PC-9 (cell line): ENCODE results near the gene CEL. TPM values are rescaled to one million over a fixed set of nuclear protein-coding genes. Genes with fewer than 3 reads are reported as not detected.

ENCODE experiments used
- BruUV-seq: library from RNA; stranded (reverse); fragments of 400-500 nt; replicated peaks from 2 replicates; lab custom pipeline; 2021; lab: Mats Ljungman, UMichigan
- CTCF ChIA-PET: fragments of 300-600 bp; sonication (Branson Sonifier 250); formaldehyde crosslinking; loops from one replicate; lab custom pipeline; 2022; ENCODE audit warnings: antibody characterized with exemption; lab: Charles Lee
- POLR2A ChIA-PET: fragments of 300-600 bp; sonication (Branson Sonifier 250); formaldehyde crosslinking; loops from one replicate; lab custom pipeline; 2022; ENCODE audit warnings: antibody characterized with exemption; ENCODE audit not compliant: unreplicated experiment; lab: Charles Lee
- DNase-seq, 2 experiments: peaks; one replicate each; pipeline versions ENCODE4 v3.0.0 to v3.0.0-alpha.2; 2015 to 2022; ENCODE audit warnings: mixed read lengths in 1 of 2
- H2AFZ ChIP-seq: fragments of 200-600 bp; sonication (generic); 2 replicates; pipeline ENCODE4 v1.8.1; 2017; ENCODE audit warnings: antibody characterized with exemption
- H3F3A ChIP-seq: fragments of 200-600 bp; sonication (generic); 2 replicates; pipeline ENCODE4 v1.8.1; 2017; ENCODE audit warnings: antibody characterized with exemption, mild to moderate bottlenecking, low read depth; ENCODE audit not compliant: insufficient read depth
- H3K27ac ChIP-seq: fragments of 200-600 bp; sonication (generic); 2 replicates; pipeline ENCODE4 v1.6.1; 2016; ENCODE audit warnings: mixed run types
- H3K27me3 ChIP-seq: fragments of 200-600 bp; sonication (generic); 2 replicates; pipeline ENCODE4 v1.6.1; 2016; ENCODE audit warnings: low read depth, mixed run types; ENCODE audit not compliant: insufficient read depth
- H3K36me3 ChIP-seq: fragments of 200-600 bp; sonication (generic); 2 replicates; pipeline ENCODE4 v1.6.1; 2016; ENCODE audit warnings: low read depth, mixed run types
- H3K4me1 ChIP-seq: fragments of 200-600 bp; sonication (generic); replicated peaks from 2 replicates; pipeline ENCODE4 v1.6.1; 2016; ENCODE audit warnings: mixed run types; ENCODE audit not compliant: insufficient read depth
- H3K4me2 ChIP-seq: fragments of 200-600 bp; sonication (generic); 2 replicates; pipeline ENCODE4 v1.6.1; 2017; ENCODE audit warnings: mixed run types
- H3K4me3 ChIP-seq: fragments of 200-600 bp; sonication (generic); 2 replicates; pipeline ENCODE4 v1.6.1; 2016; ENCODE audit warnings: mixed run types
- H3K79me2 ChIP-seq: fragments of 200-600 bp; sonication (generic); 2 replicates; pipeline ENCODE4 v1.6.1; 2017; ENCODE audit warnings: low read depth, mixed run types
- H3K9me2 ChIP-seq: fragments of 200-600 bp; sonication (generic); 2 replicates; pipeline ENCODE4 v1.8.1; 2017; ENCODE audit warnings: mild to moderate bottlenecking; ENCODE audit not compliant: insufficient read depth
- H3K9me3 ChIP-seq: fragments of 200-600 bp; sonication (generic); 2 replicates; pipeline ENCODE4 v1.8.1; 2016; ENCODE audit warnings: low read depth; ENCODE audit not compliant: insufficient read depth
- H4K20me1 ChIP-seq: fragments of 200-600 bp; sonication (generic); 2 replicates; pipeline ENCODE4 v1.8.1; 2017; ENCODE audit not compliant: insufficient read depth
- EZH2 ChIP-seq: fragments of 200-600 bp; sonication (generic); IDR thresholded peaks from 2 replicates; pipeline ENCODE4 v1.8.0; 2017; ENCODE audit warnings: antibody characterized with exemption, low read depth
- intact Hi-C: fragments of 100-400 bp; cut with micrococcal nuclease; formaldehyde crosslinking; loops from one replicate; pipeline ENCODE4 v1.10.0; 2022; ENCODE audit not compliant: unreplicated experiment
- total RNA-seq: library from RNA; stranded (reverse); gene quantifications from 2 replicates; pipeline ENCODE4 v1.2.3, GENCODE V29; 2021
- TF ChIP-seq, protein P1 (sequence below): fragments of 200-600 bp; sonication (generic); conservative IDR thresholded peaks from 2 replicates; pipeline ENCODE4 v1.6.1; 2017; ENCODE audit warnings: mixed run types, antibody characterized with exemption, mild to moderate bottlenecking, moderate library complexity

The CEL gene
- total RNA-seq, 1 experiment from 2014 or later = 2.7 TPM

GRCh38 chr9:133054194-133054890 lies 7.4 kb upstream of the CEL start:
- BruUV-seq = no TSS peak
- Histone ChIP-seq H3K4me3 (no peak overlapping the region), H3K27ac (no peak overlapping the region), H4K20me1 (no peaks in the 10 kb centered on the region; the same call in 1 of the 2 replicates), H3K9me2 (no peaks in the 10 kb centered on the region), H3K4me2 (no peak overlapping the region), H3K4me1 (no peaks in the 10 kb centered on the region), H3K79me2 (no peaks in the 10 kb centered on the region), H2AFZ (no peak overlapping the region), H3K27me3 (no peaks in the 10 kb centered on the region), H3K9me3 (no peaks in the 10 kb centered on the region), H3K36me3 (no peaks in the 10 kb centered on the region), H3F3A (no peaks in the 10 kb centered on the region; the same call in 1 of the 2 replicates)
- CTCF ChIA-PET = no interaction called here
- POLR2A ChIA-PET = no interaction called here
- intact Hi-C loops = no loop called here
- no peak for DNase-seq
- TF ChIP-seq EZH2 = no peak

GRCh38 chr9:133054966-133055365 lies 6.8 kb upstream of the CEL start:
- ChIA-PET POLR2A (no interaction called here), CTCF (no interaction called here)
- no peaks in the 10 kb centered on the region for H3K36me3 ChIP-seq
- H4K20me1 ChIP-seq = no peaks in the 10 kb centered on the region
- H3K9me3 ChIP-seq = no peaks in the 10 kb centered on the region
- no peaks in the 10 kb centered on the region for H3K4me1 ChIP-seq
- TF ChIP-seq, protein P1, sequence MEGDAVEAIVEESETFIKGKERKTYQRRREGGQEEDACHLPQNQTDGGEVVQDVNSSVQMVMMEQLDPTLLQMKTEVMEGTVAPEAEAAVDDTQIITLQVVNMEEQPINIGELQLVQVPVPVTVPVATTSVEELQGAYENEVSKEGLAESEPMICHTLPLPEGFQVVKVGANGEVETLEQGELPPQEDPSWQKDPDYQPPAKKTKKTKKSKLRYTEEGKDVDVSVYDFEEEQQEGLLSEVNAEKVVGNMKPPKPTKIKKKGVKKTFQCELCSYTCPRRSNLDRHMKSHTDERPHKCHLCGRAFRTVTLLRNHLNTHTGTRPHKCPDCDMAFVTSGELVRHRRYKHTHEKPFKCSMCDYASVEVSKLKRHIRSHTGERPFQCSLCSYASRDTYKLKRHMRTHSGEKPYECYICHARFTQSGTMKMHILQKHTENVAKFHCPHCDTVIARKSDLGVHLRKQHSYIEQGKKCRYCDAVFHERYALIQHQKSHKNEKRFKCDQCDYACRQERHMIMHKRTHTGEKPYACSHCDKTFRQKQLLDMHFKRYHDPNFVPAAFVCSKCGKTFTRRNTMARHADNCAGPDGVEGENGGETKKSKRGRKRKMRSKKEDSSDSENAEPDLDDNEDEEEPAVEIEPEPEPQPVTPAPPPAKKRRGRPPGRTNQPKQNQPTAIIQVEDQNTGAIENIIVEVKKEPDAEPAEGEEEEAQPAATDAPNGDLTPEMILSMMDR = no peak
- no peak for TF ChIP-seq EZH2
- no peak for DNase-seq
- no peaks in the 10 kb centered on the region for H3K27me3 ChIP-seq
- H3F3A ChIP-seq = no peaks in the 10 kb centered on the region; the same call in 1 of the 2 replicates
- intact Hi-C loops = no loop called here
- no peaks in the 10 kb centered on the region for H3K79me2 ChIP-seq
- H3K4me2 ChIP-seq = no peak overlapping the region
- no peak overlapping the region for H2AFZ ChIP-seq
- H3K27ac ChIP-seq = no peak overlapping the region
- no peaks in the 10 kb centered on the region for H3K9me2 ChIP-seq
- no TSS peak for BruUV-seq
- H3K4me3 ChIP-seq = no peak overlapping the region

GRCh38 chr9:133055788-133056420 lies 5.9 kb upstream of the CEL start:
- no peak overlapping the region for H3K27ac ChIP-seq
- no peaks in the 10 kb centered on the region for H3K4me1 ChIP-seq
- ChIA-PET CTCF (no interaction called here), POLR2A (no interaction called here)
- no peaks in the 10 kb centered on the region for H4K20me1 ChIP-seq
- H3F3A ChIP-seq = no peaks in the 10 kb centered on the region; the same call in 1 of the 2 replicates
- no peak overlapping the region for H2AFZ ChIP-seq
- intact Hi-C loops = no loop called here
- H3K27me3 ChIP-seq = no peaks in the 10 kb centered on the region
- H3K4me3 ChIP-seq = no peak overlapping the region
- no peak for TF ChIP-seq EZH2
- TF ChIP-seq, protein P1 = no peak
- no peaks in the 10 kb centered on the region for H3K9me2 ChIP-seq
- H3K36me3 ChIP-seq = no peaks in the 10 kb centered on the region
- H3K9me3 ChIP-seq = no peaks in the 10 kb centered on the region
- no TSS peak for BruUV-seq
- H3K4me2 ChIP-seq = no peak overlapping the region
- H3K79me2 ChIP-seq = no peaks in the 10 kb centered on the region
- DNase-seq = no peak
